ENCODE results near the gene GCSH.
A peak's percentile ranks its signal among the peaks of the same experiment; 100 is the strongest.
"Not testable (repeated sequence)": the region's sequence is repeated elsewhere in the genome, so short reads cannot be mapped to it uniquely, and the experiment has no call there.

GCSH gene

DNA sequence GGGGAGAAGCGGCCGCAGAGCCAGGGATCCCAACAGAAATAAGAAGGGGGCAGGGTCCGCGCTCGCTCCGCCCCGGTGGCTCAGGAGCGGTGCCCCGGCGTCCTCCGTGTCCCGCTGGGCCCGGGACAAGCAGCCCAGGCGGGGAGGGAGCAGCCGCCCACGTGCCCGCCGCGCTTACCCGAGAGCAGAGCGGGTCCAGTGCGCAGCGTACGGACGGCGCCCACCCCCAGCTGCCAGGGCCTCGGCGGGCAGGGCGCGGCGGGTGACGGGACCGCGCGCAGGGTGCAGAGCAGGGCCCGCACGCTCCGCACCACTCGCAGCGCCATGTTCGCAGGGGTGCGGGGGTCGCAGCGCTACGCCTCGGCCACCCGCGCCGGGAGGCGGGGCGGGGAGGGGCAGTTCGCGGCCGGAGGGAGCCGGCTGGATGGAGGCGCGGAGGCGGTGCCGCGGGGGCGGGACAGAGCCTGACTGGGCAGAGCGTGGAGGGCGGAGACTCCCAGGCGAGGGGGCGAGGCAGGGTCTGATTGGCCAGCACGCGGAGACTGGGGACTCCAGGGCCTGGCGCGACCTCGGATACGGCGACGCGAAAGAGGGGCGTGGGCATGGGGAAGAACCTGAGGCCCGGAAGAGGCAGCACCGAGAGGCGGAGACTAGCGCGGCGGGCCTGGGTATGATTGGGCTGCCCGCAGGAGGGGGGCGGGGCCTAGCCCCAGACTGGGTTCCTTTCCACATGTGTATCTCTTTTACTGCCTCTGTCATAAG, at the start of gene GCSH:
Gene GCSH, minus strand, starts transcription at position 443 of the 762 bp plus-strand sequence. Its CDS starts 117 bp downstream, at position 326.
- DNase-seq: peak; percentile 99

DNA sequence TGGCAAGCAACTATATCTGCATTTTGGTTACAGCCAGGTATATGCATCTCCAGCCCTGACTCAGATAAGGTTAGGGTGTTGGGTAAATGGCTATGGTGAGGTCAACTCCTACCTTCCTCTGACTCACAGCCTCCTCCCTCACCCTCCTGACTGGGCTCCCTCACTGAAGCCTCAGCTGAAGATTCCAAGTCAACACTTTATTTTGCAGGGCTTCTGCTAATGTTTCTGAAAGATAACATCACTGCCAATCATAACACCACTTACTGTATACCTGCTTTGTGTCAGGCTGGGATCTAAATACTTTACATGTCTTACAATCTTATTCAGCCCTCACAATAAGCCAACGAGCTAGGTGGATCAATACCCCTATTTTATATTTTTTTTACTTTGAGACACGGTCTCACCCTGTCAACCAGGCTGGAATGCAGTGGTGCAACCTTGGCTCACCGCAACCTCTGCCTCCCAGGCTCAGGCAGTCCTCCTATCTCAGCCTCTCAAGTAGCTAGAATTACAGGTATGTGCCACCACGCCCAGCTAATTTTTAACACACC, 47.8 kb upstream of the GCSH start:
- DNase-seq: no peak

DNA sequence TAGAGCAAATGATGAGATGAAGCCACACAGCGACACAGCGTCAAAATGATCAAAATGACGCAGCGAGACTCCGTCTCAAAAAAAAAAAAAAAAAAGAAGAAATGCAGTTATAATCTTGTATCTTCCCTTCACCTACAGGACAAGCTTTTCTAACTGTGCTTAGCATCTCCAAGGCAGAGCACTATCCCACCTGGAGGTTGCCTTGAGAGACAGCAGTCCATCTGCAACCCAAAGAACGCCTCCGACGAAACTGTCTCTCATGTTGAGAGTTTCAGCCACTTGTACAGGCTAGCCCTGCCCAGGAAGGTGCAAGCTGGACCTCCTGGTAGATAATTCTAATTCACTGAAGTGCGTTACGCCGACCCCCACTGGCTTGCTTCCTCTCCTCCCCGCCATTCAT, 46.7 kb upstream of the GCSH start:
- DNase-seq: no peak

DNA sequence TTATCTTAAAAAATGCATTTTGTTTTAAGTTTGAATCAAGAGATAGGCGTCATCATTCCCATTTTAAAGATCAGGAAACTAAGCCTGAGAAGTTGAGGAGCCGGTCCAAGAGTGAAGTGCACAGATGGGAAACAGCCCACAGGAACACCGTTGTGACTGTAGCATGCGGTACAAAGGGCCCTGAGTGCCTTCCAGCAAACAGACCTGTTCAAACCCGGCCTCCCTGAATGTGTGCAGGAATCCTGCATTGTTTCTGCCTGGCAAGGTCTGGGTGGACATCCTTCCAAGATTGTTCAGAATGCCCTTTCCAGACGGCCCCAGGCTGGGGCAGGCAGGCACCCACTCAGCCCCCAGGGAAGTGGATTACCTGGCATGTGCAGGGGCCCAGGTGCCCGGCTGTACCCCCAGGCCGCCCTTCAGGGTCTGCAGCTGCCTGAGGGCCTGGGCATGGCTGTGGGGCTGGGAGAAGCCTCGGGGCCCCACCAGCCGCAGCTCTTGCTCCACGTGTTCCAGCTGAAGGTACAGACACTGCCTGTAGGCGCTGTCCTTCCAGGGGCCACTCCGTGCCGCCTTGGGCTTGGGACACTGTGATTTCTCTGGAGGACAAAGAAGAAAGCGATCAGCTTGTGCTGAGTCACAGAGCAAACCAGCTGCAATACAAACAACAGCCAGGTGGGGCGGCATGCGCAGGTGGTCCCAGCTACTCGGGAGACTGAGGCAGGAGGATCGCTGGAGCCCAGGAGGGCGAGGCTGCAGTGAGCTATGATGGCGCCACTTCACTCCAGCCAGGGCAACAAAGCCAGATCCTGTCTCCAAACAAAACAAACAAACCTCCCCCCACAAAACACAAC, 45.0 kb upstream of the GCSH start:
- DNase-seq: no peak

DNA sequence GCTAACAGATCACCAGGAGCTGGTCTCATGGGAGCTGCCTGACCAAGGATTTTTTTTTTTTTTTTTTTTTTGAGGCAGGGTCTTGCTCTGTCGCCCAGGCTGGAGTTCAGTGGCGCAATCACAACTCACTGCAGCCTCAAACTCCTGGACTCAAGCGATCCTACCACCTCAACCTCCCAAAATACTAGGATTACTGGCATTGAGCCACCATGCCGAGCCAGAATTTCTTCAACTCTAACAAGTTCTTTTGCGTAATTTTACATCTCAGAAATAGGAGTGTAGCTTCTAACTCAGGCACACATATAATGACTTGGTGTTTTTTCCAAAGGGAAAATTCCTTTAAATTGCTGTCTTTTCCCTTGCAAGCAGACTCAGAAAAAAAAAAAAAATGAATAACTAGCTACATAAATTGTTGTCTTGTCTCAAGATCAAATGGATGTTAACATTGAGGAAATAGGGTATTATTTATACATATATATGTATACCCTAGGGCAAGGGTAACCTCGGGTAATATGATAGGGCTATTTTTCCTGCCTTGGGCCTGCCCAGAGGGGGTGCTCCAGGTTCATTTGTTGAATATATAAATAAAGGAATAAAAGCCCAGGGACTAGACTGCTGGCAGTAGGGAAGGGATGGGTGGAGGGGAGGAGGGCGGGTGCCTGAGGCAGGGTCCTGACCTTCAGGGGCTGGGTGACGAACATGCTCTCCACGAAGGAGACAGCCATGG, 42.8 kb upstream of the GCSH start:
- DNase-seq: no peak

DNA sequence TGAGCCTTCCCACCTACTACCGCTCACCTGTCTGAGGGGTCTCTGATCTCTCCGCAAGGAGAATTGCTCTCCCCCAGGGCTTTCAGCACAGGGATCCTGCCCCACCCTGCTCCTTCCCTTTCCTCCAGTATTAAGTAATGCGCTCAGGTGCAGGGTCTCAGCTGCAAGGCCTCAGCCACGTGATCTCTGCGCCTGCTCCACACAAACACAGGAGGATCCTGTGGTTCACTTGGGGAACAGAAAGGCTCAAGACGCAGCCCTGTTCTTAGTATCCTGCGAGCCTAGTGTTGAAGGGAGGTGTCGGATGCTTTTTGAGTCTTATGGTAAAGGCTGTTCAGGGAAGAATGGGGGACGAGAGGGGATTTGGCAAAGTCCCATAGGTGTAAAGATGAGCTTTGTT, 41.6 kb upstream of the GCSH start:
- DNase-seq: no peak

DNA sequence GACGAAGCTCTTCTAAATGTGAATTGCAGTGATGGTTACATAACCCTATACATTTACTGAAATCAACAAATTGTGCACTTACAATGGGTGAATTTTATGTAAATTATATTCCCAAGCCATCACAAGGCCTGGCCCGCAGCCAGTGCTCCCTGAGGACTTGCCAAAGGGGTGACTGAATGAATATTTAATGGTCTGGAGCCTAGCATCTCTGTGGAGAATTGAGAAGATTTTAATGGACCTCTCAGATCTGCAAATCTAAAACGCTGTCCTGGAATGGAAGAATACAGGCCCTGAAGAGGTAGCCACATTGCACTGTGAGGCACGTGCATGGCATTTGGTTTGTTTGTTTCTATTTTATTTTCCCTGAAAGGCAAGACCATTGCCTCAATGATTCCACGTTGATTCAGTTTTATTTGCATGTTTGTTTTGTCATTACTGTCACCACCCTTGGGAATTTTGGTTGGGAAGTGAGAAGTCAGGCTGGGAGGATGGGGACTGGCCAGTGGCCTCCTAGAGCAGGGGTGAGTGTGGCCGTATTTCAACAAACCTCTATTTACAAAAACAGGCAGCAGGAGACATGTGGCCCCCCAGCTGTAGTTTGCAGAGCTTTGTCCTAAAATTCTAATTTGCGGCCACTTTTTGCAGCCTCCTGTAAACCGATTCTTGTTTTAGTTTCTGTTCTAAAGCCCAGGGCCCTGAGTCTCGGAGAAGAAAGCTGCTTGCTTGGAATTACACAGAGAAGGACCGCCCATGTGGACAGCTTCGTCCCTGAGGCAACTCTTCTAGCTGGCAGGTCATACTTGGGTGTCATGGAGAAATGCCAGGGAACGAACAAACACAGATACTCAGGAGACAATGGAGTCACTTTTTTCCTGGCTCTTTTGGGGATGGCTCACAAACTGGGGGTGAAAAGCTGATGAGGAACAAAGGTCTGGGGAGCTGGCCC, 40.5 kb upstream of the GCSH start:
- DNase-seq: peak; percentile 23

DNA sequence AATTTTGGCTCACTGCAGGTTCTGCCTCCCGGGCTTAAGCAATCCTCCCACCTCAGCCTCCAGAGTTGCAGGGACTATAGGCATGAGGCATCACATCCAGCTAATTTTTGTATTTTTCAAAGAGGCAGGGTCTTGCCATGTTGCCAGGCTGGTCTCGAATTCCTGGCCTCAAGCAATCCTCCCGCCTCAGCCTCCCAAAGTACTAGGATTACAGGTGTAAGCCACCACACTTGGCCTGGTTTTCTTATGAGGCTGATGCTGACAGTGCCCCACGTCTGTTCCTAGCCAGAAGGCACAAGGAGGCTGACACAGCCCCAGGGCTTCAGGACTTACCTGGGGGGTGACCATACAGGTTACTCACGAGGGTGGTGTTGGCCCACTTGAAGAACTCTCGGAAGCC, 33.9 kb upstream of the GCSH start:
- DNase-seq: no peak

DNA sequence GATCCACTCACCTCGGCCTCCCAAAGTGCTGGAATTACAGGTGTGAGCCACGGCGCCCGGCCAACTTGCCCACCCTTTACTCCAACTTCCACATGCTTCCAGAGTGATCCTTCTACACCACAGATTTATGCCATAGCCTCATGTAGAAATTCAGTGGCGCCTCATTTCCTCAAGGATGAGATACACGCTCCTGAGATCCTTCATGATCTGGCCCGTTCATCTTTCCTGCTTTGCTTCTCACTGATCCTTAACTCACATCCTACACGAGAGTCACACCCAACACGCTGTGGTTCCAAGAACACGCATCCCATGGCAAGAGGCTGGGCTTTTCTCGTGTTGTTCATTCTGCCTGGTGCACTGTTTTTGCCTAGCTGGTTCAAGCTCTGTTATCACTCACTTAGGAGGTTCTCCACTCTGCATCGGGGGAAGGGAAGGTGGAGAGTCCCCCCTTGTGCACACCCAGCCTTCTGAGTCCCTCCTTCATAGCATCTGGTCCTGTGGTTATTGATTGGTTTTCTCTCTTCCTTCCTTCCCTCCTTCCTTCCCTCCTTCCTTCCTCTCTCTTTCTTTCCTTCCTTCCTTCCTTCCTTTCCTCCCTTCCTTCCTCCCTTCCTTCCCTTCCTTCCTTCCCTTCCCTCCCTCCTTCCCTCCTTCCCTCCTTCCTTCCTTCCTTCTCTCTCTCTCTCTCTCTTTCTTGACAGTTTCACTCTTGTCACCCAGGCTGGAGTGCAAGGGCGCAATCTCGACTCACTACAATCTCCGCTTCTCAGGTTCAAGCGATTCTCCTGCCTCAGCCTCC, 32.7 kb upstream of the GCSH start:
- DNase-seq: no peak

DNA sequence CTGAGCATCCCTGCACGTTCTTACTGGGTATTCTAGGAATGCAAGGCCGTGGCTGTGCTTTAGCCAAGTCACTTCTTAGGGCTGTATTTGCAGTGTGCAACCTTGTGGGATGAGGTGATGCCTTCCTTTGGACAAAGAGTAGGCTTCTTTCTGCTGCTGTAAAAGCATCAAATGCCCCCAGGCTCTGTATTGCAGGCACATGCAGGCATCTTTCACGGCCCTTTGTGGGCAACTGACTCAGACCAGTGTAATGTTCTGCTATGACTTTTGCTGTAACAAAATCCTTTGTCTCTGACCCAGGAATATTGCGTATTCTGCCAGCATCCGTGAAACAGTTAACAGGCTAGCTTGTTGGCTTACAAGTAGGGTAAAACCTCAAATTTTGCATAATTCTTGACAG, 30.9 kb upstream of the GCSH start:
- peak; percentile 10 for DNase-seq

DNA sequence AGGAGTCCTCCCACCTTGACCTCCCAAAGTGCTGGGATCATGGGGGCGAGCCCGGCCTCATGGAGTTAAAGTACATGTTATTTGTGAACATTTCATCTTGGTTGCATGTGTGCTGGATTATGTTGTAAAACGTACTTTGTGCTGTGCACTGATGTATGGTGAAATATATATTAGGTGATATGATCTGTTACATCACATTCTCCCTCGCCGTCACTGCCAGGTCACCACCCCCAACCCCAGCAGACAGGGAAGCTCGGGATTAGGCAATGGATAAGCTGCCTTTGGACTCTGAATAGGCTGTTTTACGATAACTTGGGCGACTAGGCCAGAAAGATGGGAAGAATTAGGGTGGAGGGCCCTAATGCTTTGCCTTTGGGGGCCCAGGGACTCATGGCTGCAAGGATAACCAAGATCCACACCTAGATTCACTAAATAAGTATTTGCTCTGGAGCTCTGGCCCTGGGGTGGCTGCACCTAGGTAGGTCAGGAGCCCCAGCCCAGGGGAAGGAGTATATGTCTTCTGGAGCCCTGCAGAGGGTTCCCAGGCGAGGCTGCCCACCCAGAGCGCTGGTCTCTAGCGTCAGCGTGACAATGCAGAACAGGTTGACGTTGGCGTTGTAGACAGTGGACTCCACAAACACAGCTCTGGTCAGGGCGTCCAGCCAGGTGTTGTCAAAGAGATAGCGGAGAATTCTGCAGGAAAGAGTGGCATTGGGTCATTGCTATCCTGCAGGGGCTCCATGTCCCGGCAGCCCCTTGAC, 27.1 kb upstream of the GCSH start:
- no peak for DNase-seq

DNA sequence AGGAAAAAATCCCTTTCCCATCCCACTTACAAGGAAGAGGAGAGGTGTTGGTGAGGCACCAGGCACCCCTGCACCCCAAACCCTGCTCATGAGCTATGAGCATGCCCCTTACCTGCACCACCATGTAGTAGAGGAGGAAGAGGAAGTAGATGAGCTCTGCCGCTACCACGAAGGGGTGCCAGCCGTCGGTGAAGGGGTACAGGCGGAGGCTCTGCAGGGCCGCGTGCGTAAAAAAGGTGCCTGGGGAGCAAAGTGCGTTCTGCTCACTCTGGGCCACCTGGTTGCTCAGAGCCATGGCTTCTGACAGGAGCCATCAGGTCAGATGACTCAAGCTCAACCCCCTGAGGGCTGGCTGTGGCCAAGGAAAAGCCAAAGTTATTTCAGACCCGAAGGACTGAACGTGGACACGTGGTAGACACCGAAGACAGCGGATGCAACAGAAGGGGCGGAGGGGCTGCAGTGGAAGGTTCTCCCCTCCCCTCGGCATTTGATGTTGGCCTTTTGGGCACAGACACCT, 25.3 kb upstream of the GCSH start:
- no peak for DNase-seq

DNA sequence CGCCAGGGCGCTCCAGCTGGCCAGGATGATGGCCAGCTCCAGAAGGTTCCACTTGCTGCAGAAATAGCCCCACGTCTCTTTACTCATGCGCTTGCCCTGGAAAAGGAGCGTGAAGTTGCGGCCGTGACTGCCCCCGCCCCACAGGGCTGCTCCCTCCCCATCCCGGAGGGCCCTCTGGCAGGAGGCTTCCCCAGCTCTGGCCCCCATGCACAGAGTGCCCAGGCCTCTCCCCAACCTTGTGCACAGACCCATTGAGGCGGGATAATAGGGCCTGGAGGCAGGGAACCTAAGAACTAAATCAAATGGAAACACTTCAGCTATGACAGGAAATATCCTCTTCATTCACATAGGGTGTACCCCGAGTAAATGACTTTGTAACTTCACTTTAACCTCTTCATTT, 21.2 kb upstream of the GCSH start:
- DNase-seq: peak; percentile 48

DNA sequence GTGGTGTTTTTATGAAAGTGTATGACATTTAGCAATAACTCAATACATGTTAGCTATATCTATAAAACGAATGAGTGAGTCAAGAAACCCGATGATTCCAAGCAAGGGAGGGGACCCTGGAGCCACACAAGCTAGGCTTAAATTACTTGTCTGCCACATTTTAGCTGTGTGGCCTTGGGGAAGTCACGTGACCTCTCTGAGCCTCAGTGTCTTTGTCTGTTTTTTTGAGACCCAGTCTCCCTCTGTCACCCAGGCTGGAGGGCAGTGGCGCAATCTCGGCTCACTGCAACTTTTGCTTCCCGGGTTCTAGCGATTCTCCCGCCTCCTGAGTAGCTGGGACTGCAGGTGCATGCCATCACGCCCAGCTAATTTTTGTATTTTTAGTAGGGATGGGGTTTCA, 20.1 kb upstream of the GCSH start:
- no peak for DNase-seq

DNA sequence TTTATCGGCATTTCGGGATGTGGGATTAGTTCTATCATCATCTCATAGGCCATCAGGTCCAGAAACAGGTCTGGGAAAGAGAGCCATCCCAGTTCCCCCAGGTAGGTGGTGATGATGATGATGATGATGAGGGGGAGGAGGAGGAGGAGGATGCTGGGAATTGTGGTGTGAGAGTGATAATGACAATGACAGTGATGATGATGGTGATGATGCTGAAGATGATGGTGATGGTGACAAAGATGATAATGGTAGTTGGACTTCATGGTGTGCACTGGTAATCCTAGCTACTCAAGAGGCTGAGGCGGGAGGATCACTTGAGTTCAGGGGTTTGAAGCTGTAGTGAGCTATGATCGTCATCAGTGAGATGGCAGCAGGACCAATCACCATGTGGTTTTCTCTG, 16.3 kb upstream of the GCSH start:
- DNase-seq: no peak

DNA sequence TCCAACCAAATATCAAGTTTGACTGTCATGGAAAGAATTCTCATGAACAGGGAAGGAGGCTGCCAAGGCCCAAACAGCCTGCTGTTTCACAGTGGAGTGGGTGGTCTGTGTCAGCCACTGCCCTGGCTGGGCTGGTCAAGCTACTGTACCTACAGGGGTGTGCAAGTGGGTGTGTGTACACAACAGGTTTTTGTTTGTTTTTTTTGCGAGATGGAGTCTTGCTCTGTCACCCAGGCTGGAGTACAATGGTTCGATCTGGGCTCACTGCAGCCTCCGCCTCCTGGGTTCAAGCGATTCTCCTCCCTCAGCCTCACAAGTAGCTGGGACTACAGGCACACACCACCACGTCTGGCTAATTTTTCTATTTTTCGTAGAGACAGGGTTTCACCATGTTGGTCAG, 13.1 kb upstream of the GCSH start:
- not testable (repeated sequence) for DNase-seq

DNA sequence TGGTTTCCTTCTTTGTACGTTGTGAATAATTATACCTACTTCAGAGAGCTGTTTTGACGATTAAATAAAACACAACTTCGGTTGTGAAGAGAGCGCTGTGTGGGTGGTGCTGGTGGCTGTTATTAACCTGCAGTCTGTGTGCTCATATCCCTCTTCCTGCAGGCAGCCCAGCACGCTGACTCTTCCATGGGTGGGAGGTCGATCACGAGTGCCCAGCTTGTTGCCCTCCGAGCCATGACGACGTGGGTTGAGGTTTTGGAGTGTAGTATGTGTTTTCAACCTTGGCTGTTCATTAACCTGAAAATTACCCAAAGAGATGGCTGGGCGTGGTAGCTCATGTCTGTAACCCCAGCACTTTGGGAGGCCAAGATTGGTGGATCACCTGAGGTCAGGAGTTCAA, 11.3 kb upstream of the GCSH start:
- DNase-seq: no peak

DNA sequence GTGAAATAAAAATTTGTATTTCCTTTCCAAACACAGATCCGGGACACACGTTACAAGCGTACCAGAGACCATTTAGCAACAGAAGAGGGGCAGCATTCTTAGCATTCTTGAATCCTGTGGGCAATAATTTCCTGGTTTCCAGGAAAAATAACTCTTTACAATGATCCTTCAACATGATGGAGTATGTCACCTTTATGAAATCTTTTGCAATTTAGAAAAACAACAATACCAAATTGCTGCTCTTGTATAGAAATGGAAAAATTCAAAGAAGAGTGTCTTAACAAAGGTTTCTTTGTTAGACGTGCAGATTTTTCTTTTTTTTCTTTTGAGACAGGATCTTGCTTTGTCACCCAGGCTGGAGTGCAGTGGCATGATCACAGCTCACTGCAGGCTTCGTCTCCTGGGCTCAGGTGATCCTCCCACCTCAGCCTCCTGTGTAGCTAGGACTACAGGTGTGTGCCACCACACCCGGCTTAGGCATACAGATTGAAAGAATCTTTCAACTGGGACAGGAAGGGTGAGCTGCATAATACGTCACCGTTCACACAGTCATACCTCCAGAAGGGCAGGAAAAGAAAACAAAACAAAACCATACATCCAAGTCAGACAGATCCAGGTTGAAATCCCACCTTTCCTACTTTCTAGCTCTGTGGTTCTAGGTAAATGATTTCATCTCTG, 10.8 kb upstream of the GCSH start:
- no peak for DNase-seq

DNA sequence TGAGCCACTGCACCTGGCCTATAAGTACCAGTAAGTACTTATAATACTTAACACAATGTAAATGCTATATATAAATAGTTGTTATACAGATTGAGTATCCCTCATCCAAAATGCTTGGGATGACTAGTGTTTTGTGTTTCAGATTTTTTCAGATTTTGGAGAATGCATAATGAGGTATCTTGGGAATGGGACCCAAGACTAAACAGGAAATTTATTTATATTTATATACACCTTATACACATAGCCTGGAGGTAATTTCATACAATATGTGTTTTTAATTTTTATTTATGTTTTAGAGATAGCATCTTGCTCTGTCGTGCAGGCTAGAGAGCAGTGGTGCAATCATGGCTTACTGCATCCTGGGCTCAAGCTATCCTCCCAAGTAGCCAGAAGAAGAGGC, 9.8 kb upstream of the GCSH start:
- DNase-seq: no peak

DNA sequence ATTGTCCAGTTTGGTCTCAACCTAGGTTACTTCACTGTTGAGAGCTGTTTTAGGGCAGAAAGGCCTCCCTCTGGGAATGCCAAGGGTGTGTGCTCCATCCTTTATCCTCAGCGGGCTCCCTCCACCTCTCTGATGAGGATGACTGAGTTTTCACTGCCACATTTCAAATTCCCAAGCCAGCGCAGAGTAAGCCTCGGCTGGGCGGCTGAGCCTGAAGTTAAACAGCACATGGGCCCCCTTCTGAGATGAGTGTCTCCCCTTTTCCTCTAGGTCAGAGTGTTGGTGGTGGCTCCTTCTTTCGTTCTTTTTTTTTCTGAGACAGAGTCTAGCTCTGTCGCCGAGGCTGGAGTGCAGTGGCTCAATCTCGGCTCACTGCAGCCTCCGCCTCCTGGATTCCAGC, 5.5 kb upstream of the GCSH start:
- no peak for DNase-seq

Data from eye (tissue), 1 donor.